DND-41 (cell line): ENCODE results near the gene LOXL3.

Experiments
- ATAC-seq: fragments of 200-7000 bp; cut with Tn5 transposase; 3 replicates; pipeline ENCODE4 v1.9.1; 2021; ENCODE audit warnings: low read depth; ENCODE audit not compliant: insufficient read depth
- DNase-seq: peaks from one replicate; pipeline ENCODE4 v3.0.0-alpha.2; 2020
- H2AFZ ChIP-seq: 2 replicates; pipeline ENCODE4 v1.6.0; 2012; ENCODE audit warnings: low read depth, low read length
- H3K27ac ChIP-seq: 2 replicates; pipeline ENCODE4 v1.5.1; 2012; ENCODE audit warnings: low read length, inconsistent platforms
- H3K27me3 ChIP-seq: fragments of 200-600 bp; sonication (generic); 2 replicates; pipeline ENCODE4 v1.6.0; 2012; ENCODE audit warnings: low read length, mild to moderate bottlenecking, inconsistent platforms; ENCODE audit not compliant: insufficient read depth, poor library complexity
- H3K36me3 ChIP-seq: 2 replicates; pipeline ENCODE4 v1.5.1; 2012; ENCODE audit warnings: low read length, inconsistent platforms; ENCODE audit not compliant: insufficient read depth
- H3K4me1 ChIP-seq: 2 replicates; pipeline ENCODE4 v1.5.1; 2012; ENCODE audit warnings: mild to moderate bottlenecking, low read length; ENCODE audit not compliant: insufficient read depth
- H3K4me2 ChIP-seq: 2 replicates; pipeline ENCODE4 v1.6.0; 2012; ENCODE audit warnings: mild to moderate bottlenecking, moderate library complexity, low read length, inconsistent platforms; ENCODE audit not compliant: insufficient read depth
- H3K4me3 ChIP-seq, 2 experiments: fragments of 200-600 bp in 1 of 2; shearing (Covaris generic) in 1 of 2; 2 replicates each; pipeline ENCODE4 v1.5.1; 2012 to 2016; ENCODE audit warnings: inconsistent platforms in 2 of 2, low read length in 2 of 2, mild to moderate bottlenecking in 2 of 2, low read depth in 1 of 2, moderate library complexity in 1 of 2
- H3K79me2 ChIP-seq: 2 replicates; pipeline ENCODE4 v1.6.0; 2012; ENCODE audit warnings: low read length, inconsistent platforms; ENCODE audit not compliant: insufficient read depth
- H3K9ac ChIP-seq: 2 replicates; pipeline ENCODE4 v1.6.0; 2012; ENCODE audit warnings: low read depth, mild to moderate bottlenecking, inconsistent platforms, low read length, moderate library complexity
- H3K9me3 ChIP-seq: 2 replicates; pipeline ENCODE4 v1.5.1; 2012; ENCODE audit warnings: low read length, moderate library complexity, mild to moderate bottlenecking, inconsistent platforms; ENCODE audit not compliant: insufficient read depth, severe bottlenecking
- H4K20me1 ChIP-seq: 2 replicates; pipeline ENCODE4 v1.6.0; 2012; ENCODE audit warnings: low read length; ENCODE audit not compliant: insufficient read depth
- CTCF ChIP-seq: IDR thresholded peaks from 2 replicates; pipeline ENCODE4 v1.5.1; 2012; ENCODE audit warnings: borderline replicate concordance, low read length, moderate library complexity, mild to moderate bottlenecking; ENCODE audit not compliant: poor library complexity, severe bottlenecking; ENCODE audit errors: extremely low read depth
- EZH2 ChIP-seq: IDR thresholded peaks from 3 replicates; pipeline ENCODE4 v1.6.1; 2012; ENCODE audit warnings: borderline replicate concordance, low read depth, mild to moderate bottlenecking, moderate library complexity, low read length, inconsistent platforms; ENCODE audit not compliant: severe bottlenecking

Gene LOXL3

GRCh38 chr2:74535440-74535965 is 18.2 kb downstream of the LOXL3 start:
- no peak overlapping the region for H2AFZ ChIP-seq

GRCh38 chr2:74534411-74534810 is 19.3 kb downstream of the LOXL3 start:
- peaks cover 31% of the 10 kb centered on the region for H3K36me3 ChIP-seq
- TF ChIP-seq EZH2 (no peak), CTCF (no peak)
- no peak overlapping the region for H3K9ac ChIP-seq
- ATAC-seq: no peak
- no peak for DNase-seq
- no peaks in the 10 kb centered on the region for H3K9me3 ChIP-seq
- H3K27me3 ChIP-seq: peaks cover 5% of the 10 kb centered on the region
- no peak overlapping the region for H3K27ac ChIP-seq
- H4K20me1 ChIP-seq: no peaks in the 10 kb centered on the region
- peaks cover 18% of the 10 kb centered on the region for H3K4me1 ChIP-seq
- H3K79me2 ChIP-seq: peaks cover 19% of the 10 kb centered on the region
- no peak overlapping the region for H2AFZ ChIP-seq
- H3K4me3 ChIP-seq: no peak overlapping the region
- H3K4me2 ChIP-seq: no peak overlapping the region

More at GRCh38 chr2:74535440-74535965, 18.2 kb downstream of the LOXL3 start:
- Histone ChIP-seq H3K4me2 (no peak overlapping the region), H4K20me1 (no peaks in the 10 kb centered on the region), H3K9me3 (no peaks in the 10 kb centered on the region), H3K27me3 (peaks cover 5% of the 10 kb centered on the region), H3K9ac (no peak overlapping the region), H3K4me3 (no peak overlapping the region), H3K4me1 (peaks cover 16% of the 10 kb centered on the region), H3K79me2 (peaks cover 8% of the 10 kb centered on the region), H3K36me3 (peaks cover 31% of the 10 kb centered on the region), H3K27ac (no peak overlapping the region)
- no peak for DNase-seq
- ATAC-seq: no peak
- TF ChIP-seq CTCF (no peak), EZH2 (no peak)

- ATAC-seq: no peak
- Histone ChIP-seq H3K36me3 (peaks cover 39% of the 10 kb centered on the region), H3K79me2 (peaks cover 29% of the 10 kb centered on the region)
These were observed 20.3 kb downstream of the LOXL3 start for GRCh38 chr2:74533464-74533863.

More at GRCh38 chr2:74533464-74533863, 20.3 kb downstream of the LOXL3 start:
- Histone ChIP-seq H2AFZ (no peak overlapping the region), H3K4me2 (no peak overlapping the region), H3K4me1 (peaks cover 22% of the 10 kb centered on the region), H3K9me3 (no peaks in the 10 kb centered on the region), H3K27me3 (peaks cover 5% of the 10 kb centered on the region), H3K4me3 (no peak overlapping the region), H3K9ac (no peak overlapping the region), H3K27ac (no peak overlapping the region), H4K20me1 (peaks cover 3% of the 10 kb centered on the region; the same call in 1 of the 2 replicates)
- no peak for DNase-seq
- TF ChIP-seq CTCF (no peak), EZH2 (no peak)
